A172 (cell line): ENCODE measurements around the gene MAMDC4. TPM values are rescaled to one million over a fixed set of nuclear protein-coding genes. Genes with fewer than 3 reads are reported as not detected.
A peak's percentile ranks its signal among the peaks of the same experiment; 100 is the strongest.

ENCODE experiments used
- DNase-seq: peaks from one replicate; pipeline ENCODE4 v3.0.0-alpha.2; 2015; ENCODE audit warnings: low spot score
- total RNA-seq: library from RNA; depleted of rRNA; stranded (reverse); fragments of >200 nt; shearing (Covaris generic); gene quantifications from 2 replicates; pipeline ENCODE4 v1.2.3, GENCODE V29; 2014

The MAMDC4 gene
- total RNA-seq, 1 experiment from 2014 or later: 7.3 TPM

- peak; percentile 99 for DNase-seq
These were observed 2.8 kb upstream of the MAMDC4 start, which contains the start of gene PHPT1 for GRCh38 chr9:136849038-136849959. TSS of gene PHPT1 (plus strand) at chr9:136849409. CDS start at chr9:136849431, 22 bp downstream.

GRCh38 chr9:136849960-136850865 lies 1.9 kb upstream of the MAMDC4 start:
- no peak for DNase-seq

- DNase-seq: no peak
These were observed 1.0 kb upstream of the MAMDC4 start for GRCh38 chr9:136850866-136851775.

GRCh38 chr9:136852664-136853595 lies 784 bp downstream of the MAMDC4 start:
- no peak for DNase-seq

GRCh38 chr9:136853596-136854112 lies 1.5 kb downstream of the MAMDC4 start:
- no peak for DNase-seq

- no peak for DNase-seq
These were observed 2.1 kb downstream of the MAMDC4 start for GRCh38 chr9:136854113-136854841.

GRCh38 chr9:136854842-136855460 lies 2.8 kb downstream of the MAMDC4 start:
- no peak for DNase-seq

GRCh38 chr9:136855461-136856078 lies 3.4 kb downstream of the MAMDC4 start:
- DNase-seq: no peak

- DNase-seq: no peak
These were observed 3.9 kb downstream of the MAMDC4 start for GRCh38 chr9:136856079-136856476.

- no peak for DNase-seq
These were observed 4.5 kb downstream of the MAMDC4 start for GRCh38 chr9:136856541-136857141.

GRCh38 chr9:136857166-136857565 lies 5.0 kb downstream of the MAMDC4 start:
- no peak for DNase-seq

GRCh38 chr9:136857581-136858412 lies 5.7 kb downstream of the MAMDC4 start:
- no peak for DNase-seq

- no peak for DNase-seq
These were observed 6.3 kb downstream of the MAMDC4 start for GRCh38 chr9:136858452-136858843.

- DNase-seq: peak; percentile 71
These were observed 7.0 kb downstream of the MAMDC4 start for GRCh38 chr9:136858844-136859757.

- no peak for DNase-seq
These were observed 8.4 kb downstream of the MAMDC4 start for GRCh38 chr9:136860529-136860928.
